Muscle layer of colon (tissue), 2 donors: ENCODE measurements around the gene TMEM116.
"Not testable (repeated sequence)": the region's sequence is repeated elsewhere in the genome, so short reads cannot be mapped to it uniquely, and the experiment has no call there.

ENCODE experiments used
- H3K27ac ChIP-seq: one replicate; pipeline ENCODE4 v1.7.0; 2013; ENCODE audit warnings: low read depth, mild to moderate bottlenecking, low read length, moderate library complexity
- H3K27me3 ChIP-seq, 2 donors: one replicate each; pipeline ENCODE4 v1.7.0; 2013; ENCODE audit warnings: low read length in 2 of 2, mild to moderate bottlenecking in 2 of 2; ENCODE audit not compliant: insufficient read depth in 2 of 2, control insufficient read depth in 1 of 2
- H3K36me3 ChIP-seq: one replicate; pipeline ENCODE4 v1.7.0; 2013; ENCODE audit warnings: mild to moderate bottlenecking, low read length; ENCODE audit not compliant: insufficient read depth
- H3K4me1 ChIP-seq: one replicate; pipeline ENCODE4 v1.7.0; 2013; ENCODE audit warnings: mild to moderate bottlenecking, low read length; ENCODE audit not compliant: insufficient read depth
- H3K4me3 ChIP-seq, 2 donors: one replicate each; pipeline ENCODE4 v1.7.0; 2013; ENCODE audit warnings: low read length in 2 of 2, low read depth in 1 of 2, mild to moderate bottlenecking in 1 of 2, moderate library complexity in 1 of 2
- H3K9ac ChIP-seq: one replicate; pipeline ENCODE4 v1.7.0; 2013; ENCODE audit warnings: low read length
- H3K9me3 ChIP-seq: one replicate; pipeline ENCODE4 v1.7.0; 2013; ENCODE audit warnings: mild to moderate bottlenecking, low read length
- donor health status: abdominal sarcoma.
- donor health status: Adenocarcinoma of cecum.

The TMEM116 gene

GRCh38 chr12:111971800-111972199, 41.2 kb downstream of the TMEM116 start:
- no peak overlapping the region for H3K27ac ChIP-seq

GRCh38 chr12:111964935-111965334, 48.0 kb downstream of the TMEM116 start:
- Histone ChIP-seq H3K27ac (no peak overlapping the region), H3K9ac (no peak overlapping the region), H3K4me1 (no peaks in the 10 kb centered on the region), H3K9me3 (no peaks in the 10 kb centered on the region), H3K4me3 (no peak overlapping the region), H3K36me3 (no peaks in the 10 kb centered on the region), H3K27me3 (no peaks in the 10 kb centered on the region)

More at GRCh38 chr12:111971800-111972199, 41.2 kb downstream of the TMEM116 start:
- Histone ChIP-seq H3K9ac (no peak overlapping the region), H3K4me1 (no peaks in the 10 kb centered on the region), H3K27me3 (no peaks in the 10 kb centered on the region), H3K9me3 (no peaks in the 10 kb centered on the region), H3K4me3 (no peak overlapping the region), H3K36me3 (no peaks in the 10 kb centered on the region)

- not testable (repeated sequence) for H3K27me3 ChIP-seq, H3K9ac ChIP-seq, H3K9me3 ChIP-seq, H3K4me3 ChIP-seq, H3K36me3 ChIP-seq, H3K27ac ChIP-seq, H3K4me1 ChIP-seq
These were observed 53.4 kb downstream of the TMEM116 start for GRCh38 chr12:111959518-111959917.

- not testable (repeated sequence) for H3K9me3 ChIP-seq, H3K4me3 ChIP-seq, H3K4me1 ChIP-seq, H3K27ac ChIP-seq, H3K36me3 ChIP-seq, H3K9ac ChIP-seq, H3K27me3 ChIP-seq
These were observed 55.7 kb downstream of the TMEM116 start for GRCh38 chr12:111957224-111957623.

- H3K9me3 ChIP-seq, result no peaks in the 10 kb centered on the region
- no peaks in the 10 kb centered on the region for H3K36me3 ChIP-seq
- no peak overlapping the region for H3K4me3 ChIP-seq
- H3K9ac ChIP-seq, result no peak overlapping the region
- no peaks in the 10 kb centered on the region for H3K27me3 ChIP-seq
- no peaks in the 10 kb centered on the region for H3K4me1 ChIP-seq
- H3K27ac ChIP-seq, result no peak overlapping the region
These were observed 58.0 kb downstream of the TMEM116 start for GRCh38 chr12:111954969-111955368.

- no peak overlapping the region for H3K4me3 ChIP-seq
- H3K9me3 ChIP-seq, result no peaks in the 10 kb centered on the region
- H3K9ac ChIP-seq, result no peak overlapping the region
- no peaks in the 10 kb centered on the region for H3K4me1 ChIP-seq
- no peaks in the 10 kb centered on the region for H3K36me3 ChIP-seq
- no peak overlapping the region for H3K27ac ChIP-seq
- H3K27me3 ChIP-seq, result no peaks in the 10 kb centered on the region
These were observed 59.5 kb downstream of the TMEM116 start for GRCh38 chr12:111953455-111953854.

- not testable (repeated sequence) for H3K36me3 ChIP-seq, H3K27ac ChIP-seq, H3K9ac ChIP-seq, H3K9me3 ChIP-seq, H3K4me3 ChIP-seq, H3K4me1 ChIP-seq, H3K27me3 ChIP-seq
These were observed 60.7 kb downstream of the TMEM116 start for GRCh38 chr12:111952084-111952787.

- H3K27me3 ChIP-seq, H3K36me3 ChIP-seq, H3K27ac ChIP-seq, H3K9ac ChIP-seq, H3K9me3 ChIP-seq, H3K4me1 ChIP-seq, H3K4me3 ChIP-seq: not testable (repeated sequence)
These were observed 61.8 kb downstream of the TMEM116 start for GRCh38 chr12:111950961-111951676.

- H3K27ac ChIP-seq, result no peak overlapping the region
- H3K27me3 ChIP-seq, result no peaks in the 10 kb centered on the region
- no peak overlapping the region for H3K9ac ChIP-seq
- H3K4me1 ChIP-seq, result peaks cover 9% of the 10 kb centered on the region
- no peaks in the 10 kb centered on the region for H3K36me3 ChIP-seq
- H3K9me3 ChIP-seq, result no peaks in the 10 kb centered on the region
- H3K4me3 ChIP-seq, result no peak overlapping the region
These were observed 69.0 kb downstream of the TMEM116 start for GRCh38 chr12:111943929-111944328.

- Histone ChIP-seq H3K9ac (no peak overlapping the region), H3K27me3 (no peaks in the 10 kb centered on the region), H3K9me3 (no peaks in the 10 kb centered on the region), H3K36me3 (no peaks in the 10 kb centered on the region), H3K4me1 (peaks cover 16% of the 10 kb centered on the region), H3K4me3 (no peak overlapping the region), H3K27ac (no peak overlapping the region)
These were observed 70.4 kb downstream of the TMEM116 start for GRCh38 chr12:111942557-111942956.

GRCh38 chr12:111937429-111937828, 75.5 kb downstream of the TMEM116 start:
- no peaks in the 10 kb centered on the region for H3K36me3 ChIP-seq
- no peak overlapping the region for H3K4me3 ChIP-seq
- peak overlapping the region; percentile 35 for H3K27ac ChIP-seq
- H3K27me3 ChIP-seq, result no peaks in the 10 kb centered on the region
- no peak overlapping the region for H3K9ac ChIP-seq
- H3K9me3 ChIP-seq, result no peaks in the 10 kb centered on the region
- peaks cover 19% of the 10 kb centered on the region for H3K4me1 ChIP-seq

GRCh38 chr12:111936869-111937268, 76.1 kb downstream of the TMEM116 start:
- Histone ChIP-seq H3K4me1 (peaks cover 18% of the 10 kb centered on the region), H3K9ac (no peak overlapping the region), H3K36me3 (no peaks in the 10 kb centered on the region), H3K4me3 (no peak overlapping the region), H3K9me3 (no peaks in the 10 kb centered on the region), H3K27me3 (no peaks in the 10 kb centered on the region), H3K27ac (peak overlapping the region; percentile 25)
